HT-29 (cell line): ENCODE results near the gene MICAL3. TPM values are rescaled to one million over a fixed set of nuclear protein-coding genes. Genes with fewer than 3 reads are reported as not detected.

ENCODE experiments used
- DNase-seq: peaks from one replicate; pipeline ENCODE4 v3.0.0-alpha.2; 2015; ENCODE audit warnings: low spot score
- small RNA-seq: library from RNA; depleted of rRNA; stranded (forward); fragments of <200 nt; gene quantifications from one replicate; pipeline ENCODE3, GENCODE V24; 2014
- total RNA-seq: library from RNA; depleted of rRNA; stranded (reverse); fragments of >200 nt; shearing (Covaris generic); gene quantifications from 2 replicates; pipeline ENCODE4 v1.2.3, GENCODE V29; 2014; rRNA removed

MICAL3 gene
- total RNA-seq, 1 experiment from 2014 or later, result 11.2 TPM

DNA sequence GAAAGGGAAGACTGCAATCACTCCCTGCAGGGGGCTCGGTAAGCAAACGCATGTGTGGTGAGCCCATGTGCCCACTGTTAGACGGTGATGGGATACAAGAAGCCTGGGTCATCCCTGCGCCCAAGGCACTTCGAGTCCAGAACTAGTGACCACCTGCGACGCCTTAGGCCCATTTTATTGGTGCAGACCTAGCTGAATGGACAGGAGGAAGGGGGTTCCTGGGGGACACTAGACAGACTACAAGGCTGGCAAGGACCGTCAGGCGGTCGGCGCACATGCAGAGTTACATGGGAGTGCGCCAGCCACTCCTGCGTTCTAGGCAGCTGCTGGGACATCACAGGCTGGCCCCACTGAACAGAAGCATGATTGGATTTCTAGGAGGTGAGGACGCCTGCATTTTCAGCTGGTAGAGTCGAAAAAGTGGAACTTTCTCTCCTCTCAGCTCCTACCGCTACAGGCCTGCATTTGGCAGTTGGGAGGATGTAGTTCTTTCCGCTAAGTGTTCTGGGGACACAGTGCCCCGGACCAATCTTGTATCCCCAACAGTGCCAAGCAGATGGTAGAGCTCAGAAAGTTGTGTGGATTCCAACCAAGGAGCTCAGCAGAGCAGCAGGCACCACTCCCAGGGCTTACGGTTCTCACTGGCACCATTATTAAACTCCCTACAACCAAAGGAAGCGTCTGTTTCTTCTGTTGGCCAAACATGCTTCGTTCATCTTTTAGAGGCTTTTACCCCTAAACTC lies 285.8 kb downstream of the MICAL3 start:
- DNase-seq, result no peak

Small RNA genes within 50 kb of the gene (small RNA-seq; reads per million reads assigned to genes)
- gene MIR3198-1, result not detected
- not detected for gene MIR648

Other genes starting within 250 kb of the MICAL3 start
- gene PEX26, start 53.4 kb upstream of the MICAL3 start, total RNA-seq, result 23.4 and 32.5 TPM in 2 replicates
- gene TUBA8, start 86.2 kb upstream of the MICAL3 start, total RNA-seq, result 0.13 and 0.44 TPM in 2 replicates
- gene USP18, start 125.6 kb upstream of the MICAL3 start, total RNA-seq, result 8.6 and 10.0 TPM in 2 replicates